Stomach (tissue), 4 donors: ENCODE data around the gene TMIGD1.

Source experiments
- POLR2AphosphoS5 ChIP-seq, 3 donors: sonication (generic); formaldehyde crosslinking; IDR thresholded peaks; one replicate each; pipeline ENCODE4 v1.6.1; 2016; ENCODE audit warnings: antibody characterized with exemption in 3 of 3
- TF ChIP-seq, protein P1 (sequence below), 7 experiments: fragments of 450-650 bp in 4 of 7; fragments of 200-600 bp in 3 of 7; sonication (generic) in 3 of 7; IDR thresholded peaks; one replicate each; pipeline ENCODE4 v1.5.1; 2016 to 2019; ENCODE audit warnings: antibody characterized with exemption in 7 of 7, control low read depth in 2 of 7, mild to moderate bottlenecking in 1 of 7

DNA sequence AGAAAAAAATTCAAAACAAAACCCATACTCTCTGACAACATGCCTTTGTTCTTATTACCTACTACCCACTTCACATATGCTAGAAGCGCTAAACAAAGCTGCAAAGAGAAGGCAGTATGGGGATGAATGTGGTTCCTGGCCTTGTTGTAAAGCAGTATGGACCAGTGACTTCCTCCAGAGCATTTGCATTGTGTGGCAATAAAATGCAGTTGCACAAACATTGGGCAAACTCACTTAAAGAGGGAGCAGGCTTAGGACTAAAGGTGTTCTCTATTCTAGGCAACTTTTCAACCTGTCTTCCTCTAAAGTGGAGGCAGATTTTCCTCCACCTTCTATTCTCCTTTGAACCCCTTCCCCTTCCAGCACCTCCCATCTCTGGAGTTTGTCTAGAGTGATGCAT is 17.1 kb downstream of the TMIGD1 start:
- TF ChIP-seq POLR2AphosphoS5 (IDR thresholded peaks at IDR 0.05), result no peak
- TF ChIP-seq, protein P1, sequence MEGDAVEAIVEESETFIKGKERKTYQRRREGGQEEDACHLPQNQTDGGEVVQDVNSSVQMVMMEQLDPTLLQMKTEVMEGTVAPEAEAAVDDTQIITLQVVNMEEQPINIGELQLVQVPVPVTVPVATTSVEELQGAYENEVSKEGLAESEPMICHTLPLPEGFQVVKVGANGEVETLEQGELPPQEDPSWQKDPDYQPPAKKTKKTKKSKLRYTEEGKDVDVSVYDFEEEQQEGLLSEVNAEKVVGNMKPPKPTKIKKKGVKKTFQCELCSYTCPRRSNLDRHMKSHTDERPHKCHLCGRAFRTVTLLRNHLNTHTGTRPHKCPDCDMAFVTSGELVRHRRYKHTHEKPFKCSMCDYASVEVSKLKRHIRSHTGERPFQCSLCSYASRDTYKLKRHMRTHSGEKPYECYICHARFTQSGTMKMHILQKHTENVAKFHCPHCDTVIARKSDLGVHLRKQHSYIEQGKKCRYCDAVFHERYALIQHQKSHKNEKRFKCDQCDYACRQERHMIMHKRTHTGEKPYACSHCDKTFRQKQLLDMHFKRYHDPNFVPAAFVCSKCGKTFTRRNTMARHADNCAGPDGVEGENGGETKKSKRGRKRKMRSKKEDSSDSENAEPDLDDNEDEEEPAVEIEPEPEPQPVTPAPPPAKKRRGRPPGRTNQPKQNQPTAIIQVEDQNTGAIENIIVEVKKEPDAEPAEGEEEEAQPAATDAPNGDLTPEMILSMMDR (IDR thresholded peaks at IDR 0.05), result no peak
